ENCODE data around the gene CSNK1G3.

Gene CSNK1G3

DNA sequence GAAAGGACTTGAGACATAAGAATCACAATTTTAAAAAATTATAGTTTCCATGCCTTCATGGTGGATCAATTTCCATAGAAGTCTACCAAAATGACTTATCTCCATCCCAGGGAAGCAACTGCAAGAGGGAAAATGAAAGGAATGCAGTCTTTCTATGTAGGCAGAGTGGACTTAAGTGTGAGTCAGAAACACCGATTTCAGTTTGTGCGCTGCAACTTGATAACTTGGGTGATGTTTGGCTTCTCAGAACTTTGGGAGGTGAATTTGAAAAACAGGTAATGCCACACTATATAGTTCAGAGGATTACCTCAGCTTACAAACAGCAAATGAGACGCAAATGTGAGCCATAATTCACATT lies 708 bp upstream of the CSNK1G3 start:
- peak overlapping the region; percentile 76 for H3K27ac ChIP-seq (ENCODE audit: insufficient read depth, low read length, poor library complexity, severe bottlenecking)
- H3K4me3 ChIP-seq (ENCODE audit: insufficient read depth, low read depth, low read length, poor library complexity, severe bottlenecking), result peak overlapping the region; percentile 84
- peaks cover 13% of the 10 kb centered on the region for H3K4me1 ChIP-seq (ENCODE audit: control insufficient read depth, insufficient read depth, low read length, poor library complexity, severe bottlenecking)
- H3K9me3 ChIP-seq (ENCODE audit: control insufficient read depth, low read length), result no peaks in the 10 kb centered on the region
- no peaks in the 10 kb centered on the region for H3K27me3 ChIP-seq (replicated peaks; ENCODE audit: control insufficient read depth, insufficient read depth, low read length, poor library complexity, severe bottlenecking)
- DNase-seq, result no peak
- H3K36me3 ChIP-seq (ENCODE audit: control insufficient read depth, insufficient read depth, low read length), result no peaks in the 10 kb centered on the region

DNA sequence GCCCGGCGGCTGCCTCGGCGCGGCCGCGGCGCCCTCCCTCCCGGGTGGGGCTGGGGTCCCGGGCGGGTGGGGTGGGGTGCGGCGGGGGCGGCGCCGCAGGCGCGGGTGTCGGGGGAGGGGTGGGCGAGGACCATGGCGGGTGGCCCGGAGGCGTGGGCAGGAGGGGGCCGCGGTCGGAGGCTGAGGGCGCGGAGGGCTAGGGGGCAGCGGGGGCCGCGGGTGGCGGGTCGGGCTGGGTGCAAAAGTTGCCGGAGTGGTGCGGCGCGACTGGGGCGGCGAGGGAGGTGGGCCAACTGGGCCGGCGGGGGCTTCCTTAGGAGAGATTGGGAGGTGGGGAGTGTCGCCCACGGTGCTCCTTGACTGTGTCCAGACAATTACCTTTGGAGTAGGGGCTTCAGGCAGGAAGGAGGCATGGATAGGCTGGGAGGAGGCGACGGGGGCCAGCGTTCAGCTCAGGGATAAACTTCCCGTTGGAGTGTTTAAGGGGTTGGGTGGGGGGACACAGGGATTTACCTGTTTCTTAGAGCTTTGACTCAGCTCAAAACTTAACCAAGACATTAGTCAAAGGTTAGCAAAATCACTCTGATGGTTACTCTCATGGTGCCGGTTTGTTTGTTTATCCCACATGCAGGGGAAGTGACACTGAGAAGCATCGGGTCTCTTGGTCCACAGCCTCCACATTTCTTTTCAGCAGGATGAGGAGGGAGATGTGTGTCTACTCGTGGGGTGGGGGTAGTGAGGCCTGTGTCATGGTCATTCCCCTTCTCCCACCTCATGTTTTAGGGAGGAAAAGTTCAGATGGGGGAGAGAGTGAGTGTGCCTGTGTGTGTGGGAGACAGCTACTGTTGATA lies 859 bp downstream of the CSNK1G3 start:
- peak in 2 of 3 donors; percentile 8 to 9 for DNase-seq
- Histone ChIP-seq H3K9me3 (ENCODE audit: control insufficient read depth, low read length) (no peaks in the 10 kb centered on the region), H3K4me1 (ENCODE audit: control insufficient read depth, insufficient read depth, low read length, poor library complexity, severe bottlenecking) (peaks cover 13% of the 10 kb centered on the region), H3K27ac (ENCODE audit: insufficient read depth, low read length, poor library complexity, severe bottlenecking) (peak overlapping the region; percentile 76), H3K27me3 (replicated peaks; ENCODE audit: control insufficient read depth, insufficient read depth, low read length, poor library complexity, severe bottlenecking) (no peaks in the 10 kb centered on the region), H3K4me3 (ENCODE audit: insufficient read depth, low read depth, low read length, poor library complexity, severe bottlenecking) (peak overlapping the region; percentile 84), H3K36me3 (ENCODE audit: control insufficient read depth, insufficient read depth, low read length) (no peaks in the 10 kb centered on the region)

GRCh38 chr5:123514615-123515355 lies 2.8 kb downstream of the CSNK1G3 start:
- H3K9me3 ChIP-seq (ENCODE audit: control insufficient read depth, low read length), result no peaks in the 10 kb centered on the region
- no peak overlapping the region for H3K27ac ChIP-seq (ENCODE audit: insufficient read depth, low read length, poor library complexity, severe bottlenecking)
- H3K4me3 ChIP-seq (ENCODE audit: insufficient read depth, low read depth, low read length, poor library complexity, severe bottlenecking), result no peak overlapping the region
- H3K4me1 ChIP-seq (ENCODE audit: control insufficient read depth, insufficient read depth, low read length, poor library complexity, severe bottlenecking), result peaks cover 18% of the 10 kb centered on the region
- DNase-seq, result no peak
- no peaks in the 10 kb centered on the region for H3K27me3 ChIP-seq (replicated peaks; ENCODE audit: control insufficient read depth, insufficient read depth, low read length, poor library complexity, severe bottlenecking)
- H3K36me3 ChIP-seq (ENCODE audit: control insufficient read depth, insufficient read depth, low read length), result no peaks in the 10 kb centered on the region

GRCh38 chr5:123515904-123516303 lies 3.9 kb downstream of the CSNK1G3 start:
- no peak for DNase-seq
- Histone ChIP-seq H3K9me3 (ENCODE audit: control insufficient read depth, low read length) (no peaks in the 10 kb centered on the region), H3K27ac (ENCODE audit: insufficient read depth, low read length, poor library complexity, severe bottlenecking) (no peak overlapping the region), H3K4me3 (ENCODE audit: insufficient read depth, low read depth, low read length, poor library complexity, severe bottlenecking) (no peak overlapping the region), H3K27me3 (replicated peaks; ENCODE audit: control insufficient read depth, insufficient read depth, low read length, poor library complexity, severe bottlenecking) (no peaks in the 10 kb centered on the region), H3K4me1 (ENCODE audit: control insufficient read depth, insufficient read depth, low read length, poor library complexity, severe bottlenecking) (peaks cover 18% of the 10 kb centered on the region), H3K36me3 (ENCODE audit: control insufficient read depth, insufficient read depth, low read length) (no peaks in the 10 kb centered on the region)

DNA sequence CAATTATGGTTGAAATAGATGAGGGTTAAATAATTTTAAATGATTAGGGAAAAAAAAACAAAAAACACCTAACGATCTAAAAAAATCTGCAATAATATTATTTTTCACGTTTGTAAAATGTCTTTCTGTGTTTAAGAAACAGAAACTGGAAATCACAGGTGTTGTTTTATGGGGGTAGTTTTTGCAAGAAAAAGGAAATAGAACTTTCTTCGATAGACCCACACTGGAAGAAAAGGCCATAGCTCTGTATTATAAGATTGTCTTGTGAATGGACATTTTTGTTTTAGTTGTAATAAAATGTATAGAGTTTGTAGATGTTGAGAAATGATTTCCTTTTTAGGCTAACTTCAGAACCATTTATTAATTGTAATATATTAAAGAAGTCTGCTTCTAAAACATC lies 5.5 kb downstream of the CSNK1G3 start:
- no peak overlapping the region for H3K27ac ChIP-seq (ENCODE audit: insufficient read depth, low read length, poor library complexity, severe bottlenecking)
- H3K27me3 ChIP-seq (replicated peaks; ENCODE audit: control insufficient read depth, insufficient read depth, low read length, poor library complexity, severe bottlenecking), result no peaks in the 10 kb centered on the region
- peaks cover 18% of the 10 kb centered on the region for H3K4me1 ChIP-seq (ENCODE audit: control insufficient read depth, insufficient read depth, low read length, poor library complexity, severe bottlenecking)
- no peak for DNase-seq
- H3K9me3 ChIP-seq (ENCODE audit: control insufficient read depth, low read length), result no peaks in the 10 kb centered on the region
- H3K4me3 ChIP-seq (ENCODE audit: insufficient read depth, low read depth, low read length, poor library complexity, severe bottlenecking), result no peak overlapping the region
- H3K36me3 ChIP-seq (ENCODE audit: control insufficient read depth, insufficient read depth, low read length), result no peaks in the 10 kb centered on the region

GRCh38 chr5:123518111-123518510 lies 6.1 kb downstream of the CSNK1G3 start:
- Histone ChIP-seq H3K36me3 (ENCODE audit: control insufficient read depth, insufficient read depth, low read length) (no peaks in the 10 kb centered on the region), H3K27ac (ENCODE audit: insufficient read depth, low read length, poor library complexity, severe bottlenecking) (no peak overlapping the region), H3K9me3 (ENCODE audit: control insufficient read depth, low read length) (no peaks in the 10 kb centered on the region), H3K4me1 (ENCODE audit: control insufficient read depth, insufficient read depth, low read length, poor library complexity, severe bottlenecking) (peaks cover 16% of the 10 kb centered on the region), H3K4me3 (ENCODE audit: insufficient read depth, low read depth, low read length, poor library complexity, severe bottlenecking) (no peak overlapping the region), H3K27me3 (replicated peaks; ENCODE audit: control insufficient read depth, insufficient read depth, low read length, poor library complexity, severe bottlenecking) (no peaks in the 10 kb centered on the region)
- DNase-seq, result no peak

GRCh38 chr5:123520677-123521247 lies 8.8 kb downstream of the CSNK1G3 start:
- peaks cover 9% of the 10 kb centered on the region for H3K4me1 ChIP-seq (ENCODE audit: control insufficient read depth, insufficient read depth, low read length, poor library complexity, severe bottlenecking)
- no peak for DNase-seq
- no peak overlapping the region for H3K4me3 ChIP-seq (ENCODE audit: insufficient read depth, low read depth, low read length, poor library complexity, severe bottlenecking)
- no peaks in the 10 kb centered on the region for H3K36me3 ChIP-seq (ENCODE audit: control insufficient read depth, insufficient read depth, low read length)
- H3K9me3 ChIP-seq (ENCODE audit: control insufficient read depth, low read length), result no peaks in the 10 kb centered on the region
- H3K27ac ChIP-seq (ENCODE audit: insufficient read depth, low read length, poor library complexity, severe bottlenecking), result no peak overlapping the region
- no peaks in the 10 kb centered on the region for H3K27me3 ChIP-seq (replicated peaks; ENCODE audit: control insufficient read depth, insufficient read depth, low read length, poor library complexity, severe bottlenecking)

DNA sequence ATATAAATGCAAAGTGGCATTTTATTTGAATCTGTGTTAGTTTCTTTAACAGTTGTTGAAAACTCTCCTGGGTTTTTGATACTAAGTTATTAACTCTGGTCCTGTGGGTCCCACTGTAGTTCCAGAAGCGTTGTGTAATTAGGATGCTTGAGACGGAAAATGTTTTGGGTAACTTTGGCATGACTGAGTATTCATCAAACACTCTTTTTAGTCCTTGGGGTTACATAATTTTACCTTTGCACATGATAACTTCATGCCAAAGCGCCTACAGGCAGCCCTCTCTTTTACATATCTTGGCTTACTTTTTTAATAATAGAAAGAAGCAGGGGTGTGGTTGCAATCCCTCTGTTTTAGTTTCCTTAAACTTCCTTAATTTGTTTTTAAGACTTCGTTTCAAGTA lies 12.2 kb downstream of the CSNK1G3 start:
- Histone ChIP-seq H3K4me3 (ENCODE audit: insufficient read depth, low read depth, low read length, poor library complexity, severe bottlenecking) (no peak overlapping the region), H3K9me3 (ENCODE audit: control insufficient read depth, low read length) (no peaks in the 10 kb centered on the region), H3K4me1 (ENCODE audit: control insufficient read depth, insufficient read depth, low read length, poor library complexity, severe bottlenecking) (no peaks in the 10 kb centered on the region), H3K27ac (ENCODE audit: insufficient read depth, low read length, poor library complexity, severe bottlenecking) (no peak overlapping the region), H3K27me3 (replicated peaks; ENCODE audit: control insufficient read depth, insufficient read depth, low read length, poor library complexity, severe bottlenecking) (no peaks in the 10 kb centered on the region), H3K36me3 (ENCODE audit: control insufficient read depth, insufficient read depth, low read length) (no peaks in the 10 kb centered on the region)
- no peak for DNase-seq

- no peaks in the 10 kb centered on the region for H3K27me3 ChIP-seq (replicated peaks; ENCODE audit: control insufficient read depth, insufficient read depth, low read length, poor library complexity, severe bottlenecking)
- H3K4me1 ChIP-seq (ENCODE audit: control insufficient read depth, insufficient read depth, low read length, poor library complexity, severe bottlenecking), result no peaks in the 10 kb centered on the region
- no peak for DNase-seq
- H3K27ac ChIP-seq (ENCODE audit: insufficient read depth, low read length, poor library complexity, severe bottlenecking), result no peak overlapping the region
- no peak overlapping the region for H3K4me3 ChIP-seq (ENCODE audit: insufficient read depth, low read depth, low read length, poor library complexity, severe bottlenecking)
- no peaks in the 10 kb centered on the region for H3K36me3 ChIP-seq (ENCODE audit: control insufficient read depth, insufficient read depth, low read length)
- no peaks in the 10 kb centered on the region for H3K9me3 ChIP-seq (ENCODE audit: control insufficient read depth, low read length)
These were observed 15.2 kb downstream of the CSNK1G3 start for GRCh38 chr5:123527190-123527589.

GRCh38 chr5:123528065-123528464 lies 16.1 kb downstream of the CSNK1G3 start:
- no peaks in the 10 kb centered on the region for H3K27me3 ChIP-seq (replicated peaks; ENCODE audit: control insufficient read depth, insufficient read depth, low read length, poor library complexity, severe bottlenecking)
- no peak for DNase-seq
- H3K4me3 ChIP-seq (ENCODE audit: insufficient read depth, low read depth, low read length, poor library complexity, severe bottlenecking), result no peak overlapping the region
- H3K36me3 ChIP-seq (ENCODE audit: control insufficient read depth, insufficient read depth, low read length), result no peaks in the 10 kb centered on the region
- no peaks in the 10 kb centered on the region for H3K4me1 ChIP-seq (ENCODE audit: control insufficient read depth, insufficient read depth, low read length, poor library complexity, severe bottlenecking)
- no peaks in the 10 kb centered on the region for H3K9me3 ChIP-seq (ENCODE audit: control insufficient read depth, low read length)
- H3K27ac ChIP-seq (ENCODE audit: insufficient read depth, low read length, poor library complexity, severe bottlenecking), result no peak overlapping the region

Data from effector memory CD4-positive, alpha-beta T cell (primary cell).